GM23338 (cell line): ENCODE data around the gene XAB2. TPM values are rescaled to one million over a fixed set of nuclear protein-coding genes. Genes with fewer than 3 reads are reported as not detected.

Source experiments
- ATAC-seq: fragments of 200-7000 bp; cut with Tn5 transposase; 3 replicates; pipeline ENCODE4 v1.9.1; 2020
- DNase-seq: peaks from one replicate; pipeline ENCODE4 v3.0.0-alpha.2; 2015; ENCODE audit warnings: low spot score
- H2AFZ ChIP-seq: fragments of 200-600 bp; sonication (generic); 2 replicates; pipeline ENCODE4 v1.8.0; 2016; ENCODE audit warnings: antibody characterized with exemption, mild to moderate bottlenecking, moderate library complexity
- H3F3A ChIP-seq: fragments of 200-600 bp; sonication (generic); replicated peaks from 2 replicates; pipeline ENCODE4 v1.8.0; 2017; ENCODE audit warnings: antibody characterized with exemption, mixed run types, low read depth
- H3K27ac ChIP-seq: fragments of 200-600 bp; sonication (generic); 2 replicates; pipeline ENCODE4 v1.6.1; 2016; ENCODE audit warnings: low read depth
- H3K27me3 ChIP-seq: fragments of 200-600 bp; sonication (generic); 2 replicates; pipeline ENCODE4 v1.8.0; 2016; ENCODE audit warnings: mild to moderate bottlenecking, mixed run types, moderate library complexity; ENCODE audit not compliant: insufficient read depth
- H3K36me3 ChIP-seq: fragments of 200-600 bp; sonication (generic); 2 replicates; pipeline ENCODE4 v1.8.0; 2016; ENCODE audit warnings: mild to moderate bottlenecking; ENCODE audit not compliant: insufficient read depth
- H3K4me1 ChIP-seq: fragments of 200-600 bp; sonication (generic); 2 replicates; pipeline ENCODE4 v1.8.0; 2016; ENCODE audit warnings: mild to moderate bottlenecking, moderate library complexity; ENCODE audit not compliant: insufficient read depth
- H3K4me2 ChIP-seq: fragments of 200-600 bp; sonication (generic); 2 replicates; pipeline ENCODE4 v1.7.1; 2017; ENCODE audit warnings: mixed run types
- H3K4me3 ChIP-seq: fragments of 200-600 bp; sonication (generic); 2 replicates; pipeline ENCODE4 v1.6.1; 2016; ENCODE audit warnings: mixed run types
- H3K79me2 ChIP-seq: fragments of 200-600 bp; sonication (generic); replicated peaks from 2 replicates; pipeline ENCODE4 v1.8.0; 2017; ENCODE audit warnings: mild to moderate bottlenecking; ENCODE audit not compliant: insufficient read depth
- H3K9me2 ChIP-seq: fragments of 200-600 bp; sonication (generic); 2 replicates; pipeline ENCODE4 v1.8.0; 2017; ENCODE audit not compliant: insufficient read depth
- H4K20me1 ChIP-seq: fragments of 200-600 bp; sonication (generic); replicated peaks from 2 replicates; pipeline ENCODE4 v1.8.0; 2017; ENCODE audit warnings: mild to moderate bottlenecking; ENCODE audit not compliant: insufficient read depth
- H3K27ac Mint-ChIP-seq: 2 replicates; pipeline ENCODE4 v1.8.0; 2020; ENCODE audit warnings: inconsistent platforms, mild to moderate bottlenecking, moderate library complexity, mixed read lengths
- H3K27me3 Mint-ChIP-seq: 3 replicates; pipeline ENCODE4 v1.8.0; 2022; ENCODE audit warnings: low read depth, mild to moderate bottlenecking, moderate library complexity, mixed read lengths, inconsistent platforms; ENCODE audit not compliant: insufficient read depth, poor library complexity
- H3K36me3 Mint-ChIP-seq: 3 replicates; pipeline ENCODE4 v1.8.0; 2021; ENCODE audit warnings: low read depth, mild to moderate bottlenecking, inconsistent platforms, moderate library complexity, mixed read lengths
- H3K4me1 Mint-ChIP-seq: 3 replicates; pipeline ENCODE4 v1.8.0; 2020; ENCODE audit warnings: mild to moderate bottlenecking, inconsistent platforms, mixed read lengths
- H3K4me3 Mint-ChIP-seq: 3 replicates; pipeline ENCODE4 v1.8.0; 2021; ENCODE audit warnings: moderate library complexity, mild to moderate bottlenecking, inconsistent platforms, mixed read lengths
- H3K9me3 Mint-ChIP-seq: 3 replicates; pipeline ENCODE4 v1.8.0; 2020; ENCODE audit warnings: moderate library complexity, mild to moderate bottlenecking, inconsistent platforms, mixed read lengths
- CREB1 ChIP-seq: fragments of 250-450 bp; sonication (Bioruptor Pico); IDR thresholded peaks from 2 replicates; pipeline ENCODE4 v1.5.0; 2020; ENCODE audit warnings: low read depth, mild to moderate bottlenecking, moderate library complexity
- EZH2phosphoT487 ChIP-seq: fragments of 200-600 bp; sonication (generic); IDR thresholded peaks from one replicate; pipeline ENCODE4 v1.8.1; 2018; ENCODE audit warnings: antibody characterized with exemption; ENCODE audit not compliant: unreplicated experiment
- JUNB ChIP-seq: IDR thresholded peaks from one replicate; pipeline ENCODE4 v1.6.1; 2016; ENCODE audit warnings: antibody characterized with exemption; ENCODE audit not compliant: unreplicated experiment
- NANOG ChIP-seq: IDR thresholded peaks from 2 replicates; pipeline ENCODE4 v1.6.1; 2016; ENCODE audit warnings: antibody characterized with exemption, borderline replicate concordance
- POLR2AphosphoS5 ChIP-seq: IDR thresholded peaks from 2 replicates; pipeline ENCODE4 v1.6.1; 2016; ENCODE audit warnings: antibody characterized with exemption, low read depth
- STAT1 ChIP-seq: IDR thresholded peaks from one replicate; pipeline ENCODE4 v1.6.1; 2016; ENCODE audit warnings: antibody characterized with exemption; ENCODE audit not compliant: unreplicated experiment
- ZNF114 ChIP-seq: fragments of 250-450 bp; sonication (Bioruptor Pico); IDR thresholded peaks from 2 replicates; pipeline ENCODE4 v1.5.0; 2020; ENCODE audit warnings: mild to moderate bottlenecking, moderate library complexity
- ZNF331 ChIP-seq: fragments of 250-450 bp; sonication (Bioruptor Pico); IDR thresholded peaks from 2 replicates; pipeline ENCODE4 v1.5.0; 2020; ENCODE audit warnings: low read depth, mild to moderate bottlenecking, moderate library complexity
- polyA plus RNA-seq: library from polyadenylated mRNA; unstranded; fragments of >200 nt; fragmentation: Nextera tagmentation; extraction: Ambion mirVana; gene quantifications from 2 replicates; pipeline ENCODE4 v1.2.1, GENCODE V29; 2016
- total RNA-seq: library from RNA; depleted of rRNA; stranded (reverse); fragments of >200 nt; shearing (Covaris generic); gene quantifications from 2 replicates; pipeline ENCODE4 v1.2.3, GENCODE V29; 2014
- TF ChIP-seq, protein P1 (sequence below), 2 experiments: fragments of 200-600 bp in 1 of 2; sonication (generic) in 1 of 2; conservative IDR thresholded peaks; 2 replicates each; pipeline versions ENCODE4 v1.5.1 to v1.6.1; 2016 to 2017; ENCODE audit warnings: antibody characterized with exemption in 2 of 2, low read depth in 2 of 2, mild to moderate bottlenecking in 2 of 2, moderate library complexity in 1 of 2
- TF ChIP-seq, protein P2 (sequence below): fragments of 250-450 bp; sonication (Bioruptor Pico); IDR thresholded peaks from 2 replicates; pipeline ENCODE4 v1.5.0; 2020; ENCODE audit warnings: mild to moderate bottlenecking, moderate library complexity
- TF ChIP-seq, protein P3 (sequence below): IDR thresholded peaks from 2 replicates; pipeline ENCODE4 v1.6.1; 2016; ENCODE audit warnings: antibody characterized with exemption
- TF ChIP-seq, protein P4 (sequence below): IDR thresholded peaks from one replicate; pipeline ENCODE4 v1.6.1; 2018; ENCODE audit warnings: antibody characterized with exemption; ENCODE audit not compliant: unreplicated experiment

XAB2 gene
- total and polyA plus RNA-seq, 2 experiments from 2014 or later: 18.4 to 69.0 TPM

DNA sequence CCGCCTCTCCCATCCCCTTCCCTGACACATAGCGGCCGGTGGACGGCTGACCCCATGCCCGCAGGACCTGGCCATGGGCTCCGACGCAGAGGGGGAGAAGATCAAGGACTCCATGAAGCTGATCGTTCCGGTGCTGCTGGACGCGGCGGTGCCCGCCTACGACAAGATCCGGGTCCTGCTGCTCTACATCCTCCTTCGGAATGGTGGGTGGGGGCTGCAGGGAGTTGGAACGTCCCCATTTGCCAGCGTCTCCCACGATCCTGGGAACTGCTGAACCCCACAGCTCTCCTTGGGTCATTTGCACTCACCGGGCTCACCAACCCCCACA is 15.2 kb upstream of the XAB2 start:
- Histone ChIP-seq H3F3A (peaks cover 9% of the 10 kb centered on the region), H3K4me2 (no peak overlapping the region), H4K20me1 (no peaks in the 10 kb centered on the region; the same call in 1 of the 2 replicates), H3K4me3 (no peak overlapping the region), H3K27me3 (no peaks in the 10 kb centered on the region), H2AFZ (no peak overlapping the region), H3K27ac (no peak overlapping the region), H3K4me1 (no peaks in the 10 kb centered on the region), H3K36me3 (no peaks in the 10 kb centered on the region), H3K79me2 (no peaks in the 10 kb centered on the region), H3K9me2 (no peaks in the 10 kb centered on the region)
- peaks cover 8% of the 10 kb centered on the region for H3K27me3 Mint-ChIP-seq
- H3K9me3 Mint-ChIP-seq: no peaks in the 10 kb centered on the region; the same call in 2 of the 3 replicates
- H3K27ac Mint-ChIP-seq: no peak overlapping the region
- DNase-seq: no peak
- H3K36me3 Mint-ChIP-seq: peaks cover 3% of the 10 kb centered on the region; the same call in 1 of the 3 replicates
- no peak for TF ChIP-seq POLR2AphosphoS5
- TF ChIP-seq JUNB: no peak
- TF ChIP-seq, protein P1, sequence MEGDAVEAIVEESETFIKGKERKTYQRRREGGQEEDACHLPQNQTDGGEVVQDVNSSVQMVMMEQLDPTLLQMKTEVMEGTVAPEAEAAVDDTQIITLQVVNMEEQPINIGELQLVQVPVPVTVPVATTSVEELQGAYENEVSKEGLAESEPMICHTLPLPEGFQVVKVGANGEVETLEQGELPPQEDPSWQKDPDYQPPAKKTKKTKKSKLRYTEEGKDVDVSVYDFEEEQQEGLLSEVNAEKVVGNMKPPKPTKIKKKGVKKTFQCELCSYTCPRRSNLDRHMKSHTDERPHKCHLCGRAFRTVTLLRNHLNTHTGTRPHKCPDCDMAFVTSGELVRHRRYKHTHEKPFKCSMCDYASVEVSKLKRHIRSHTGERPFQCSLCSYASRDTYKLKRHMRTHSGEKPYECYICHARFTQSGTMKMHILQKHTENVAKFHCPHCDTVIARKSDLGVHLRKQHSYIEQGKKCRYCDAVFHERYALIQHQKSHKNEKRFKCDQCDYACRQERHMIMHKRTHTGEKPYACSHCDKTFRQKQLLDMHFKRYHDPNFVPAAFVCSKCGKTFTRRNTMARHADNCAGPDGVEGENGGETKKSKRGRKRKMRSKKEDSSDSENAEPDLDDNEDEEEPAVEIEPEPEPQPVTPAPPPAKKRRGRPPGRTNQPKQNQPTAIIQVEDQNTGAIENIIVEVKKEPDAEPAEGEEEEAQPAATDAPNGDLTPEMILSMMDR (conservative IDR thresholded peaks at IDR 0.05; ENCODE audit: low read depth in 2 of 2): no peak
- no peak for TF ChIP-seq ZNF114 (CRISPR knock-in tag)
- TF ChIP-seq STAT1: no peak
- TF ChIP-seq NANOG: no peak
- TF ChIP-seq CREB1: no peak
- TF ChIP-seq, protein P2, sequence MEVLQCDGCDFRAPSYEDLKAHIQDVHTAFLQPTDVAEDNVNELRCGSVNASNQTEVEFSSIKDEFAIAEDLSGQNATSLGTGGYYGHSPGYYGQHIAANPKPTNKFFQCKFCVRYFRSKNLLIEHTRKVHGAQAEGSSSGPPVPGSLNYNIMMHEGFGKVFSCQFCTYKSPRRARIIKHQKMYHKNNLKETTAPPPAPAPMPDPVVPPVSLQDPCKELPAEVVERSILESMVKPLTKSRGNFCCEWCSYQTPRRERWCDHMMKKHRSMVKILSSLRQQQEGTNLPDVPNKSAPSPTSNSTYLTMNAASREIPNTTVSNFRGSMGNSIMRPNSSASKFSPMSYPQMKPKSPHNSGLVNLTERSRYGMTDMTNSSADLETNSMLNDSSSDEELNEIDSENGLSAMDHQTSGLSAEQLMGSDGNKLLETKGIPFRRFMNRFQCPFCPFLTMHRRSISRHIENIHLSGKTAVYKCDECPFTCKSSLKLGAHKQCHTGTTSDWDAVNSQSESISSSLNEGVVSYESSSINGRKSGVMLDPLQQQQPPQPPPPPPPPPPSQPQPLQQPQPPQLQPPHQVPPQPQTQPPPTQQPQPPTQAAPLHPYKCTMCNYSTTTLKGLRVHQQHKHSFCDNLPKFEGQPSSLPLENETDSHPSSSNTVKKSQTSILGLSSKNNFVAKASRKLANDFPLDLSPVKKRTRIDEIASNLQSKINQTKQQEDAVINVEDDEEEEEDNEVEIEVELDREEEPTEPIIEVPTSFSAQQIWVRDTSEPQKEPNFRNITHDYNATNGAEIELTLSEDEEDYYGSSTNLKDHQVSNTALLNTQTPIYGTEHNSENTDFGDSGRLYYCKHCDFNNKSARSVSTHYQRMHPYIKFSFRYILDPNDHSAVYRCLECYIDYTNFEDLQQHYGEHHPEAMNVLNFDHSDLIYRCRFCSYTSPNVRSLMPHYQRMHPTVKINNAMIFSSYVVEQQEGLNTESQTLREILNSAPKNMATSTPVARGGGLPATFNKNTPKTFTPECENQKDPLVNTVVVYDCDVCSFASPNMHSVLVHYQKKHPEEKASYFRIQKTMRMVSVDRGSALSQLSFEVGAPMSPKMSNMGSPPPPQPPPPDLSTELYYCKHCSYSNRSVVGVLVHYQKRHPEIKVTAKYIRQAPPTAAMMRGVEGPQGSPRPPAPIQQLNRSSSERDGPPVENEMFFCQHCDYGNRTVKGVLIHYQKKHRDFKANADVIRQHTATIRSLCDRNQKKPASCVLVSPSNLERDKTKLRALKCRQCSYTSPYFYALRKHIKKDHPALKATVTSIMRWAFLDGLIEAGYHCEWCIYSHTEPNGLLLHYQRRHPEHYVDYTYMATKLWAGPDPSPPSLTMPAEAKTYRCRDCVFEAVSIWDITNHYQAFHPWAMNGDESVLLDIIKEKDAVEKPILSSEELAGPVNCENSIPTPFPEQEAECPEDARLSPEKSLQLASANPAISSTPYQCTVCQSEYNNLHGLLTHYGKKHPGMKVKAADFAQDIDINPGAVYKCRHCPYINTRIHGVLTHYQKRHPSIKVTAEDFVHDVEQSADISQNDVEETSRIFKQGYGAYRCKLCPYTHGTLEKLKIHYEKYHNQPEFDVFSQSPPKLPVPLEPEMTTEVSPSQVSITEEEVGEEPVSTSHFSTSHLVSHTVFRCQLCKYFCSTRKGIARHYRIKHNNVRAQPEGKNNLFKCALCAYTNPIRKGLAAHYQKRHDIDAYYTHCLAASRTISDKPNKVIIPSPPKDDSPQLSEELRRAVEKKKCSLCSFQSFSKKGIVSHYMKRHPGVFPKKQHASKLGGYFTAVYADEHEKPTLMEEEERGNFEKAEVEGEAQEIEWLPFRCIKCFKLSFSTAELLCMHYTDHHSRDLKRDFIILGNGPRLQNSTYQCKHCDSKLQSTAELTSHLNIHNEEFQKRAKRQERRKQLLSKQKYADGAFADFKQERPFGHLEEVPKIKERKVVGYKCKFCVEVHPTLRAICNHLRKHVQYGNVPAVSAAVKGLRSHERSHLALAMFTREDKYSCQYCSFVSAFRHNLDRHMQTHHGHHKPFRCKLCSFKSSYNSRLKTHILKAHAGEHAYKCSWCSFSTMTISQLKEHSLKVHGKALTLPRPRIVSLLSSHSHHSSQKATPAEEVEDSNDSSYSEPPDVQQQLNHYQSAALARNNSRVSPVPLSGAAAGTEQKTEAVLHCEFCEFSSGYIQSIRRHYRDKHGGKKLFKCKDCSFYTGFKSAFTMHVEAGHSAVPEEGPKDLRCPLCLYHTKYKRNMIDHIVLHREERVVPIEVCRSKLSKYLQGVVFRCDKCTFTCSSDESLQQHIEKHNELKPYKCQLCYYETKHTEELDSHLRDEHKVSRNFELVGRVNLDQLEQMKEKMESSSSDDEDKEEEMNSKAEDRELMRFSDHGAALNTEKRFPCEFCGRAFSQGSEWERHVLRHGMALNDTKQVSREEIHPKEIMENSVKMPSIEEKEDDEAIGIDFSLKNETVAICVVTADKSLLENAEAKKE: no peak
- TF ChIP-seq, protein P3, sequence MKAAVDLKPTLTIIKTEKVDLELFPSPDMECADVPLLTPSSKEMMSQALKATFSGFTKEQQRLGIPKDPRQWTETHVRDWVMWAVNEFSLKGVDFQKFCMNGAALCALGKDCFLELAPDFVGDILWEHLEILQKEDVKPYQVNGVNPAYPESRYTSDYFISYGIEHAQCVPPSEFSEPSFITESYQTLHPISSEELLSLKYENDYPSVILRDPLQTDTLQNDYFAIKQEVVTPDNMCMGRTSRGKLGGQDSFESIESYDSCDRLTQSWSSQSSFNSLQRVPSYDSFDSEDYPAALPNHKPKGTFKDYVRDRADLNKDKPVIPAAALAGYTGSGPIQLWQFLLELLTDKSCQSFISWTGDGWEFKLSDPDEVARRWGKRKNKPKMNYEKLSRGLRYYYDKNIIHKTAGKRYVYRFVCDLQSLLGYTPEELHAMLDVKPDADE: no peak
- no peak for TF ChIP-seq ZNF331
- TF ChIP-seq, protein P4, sequence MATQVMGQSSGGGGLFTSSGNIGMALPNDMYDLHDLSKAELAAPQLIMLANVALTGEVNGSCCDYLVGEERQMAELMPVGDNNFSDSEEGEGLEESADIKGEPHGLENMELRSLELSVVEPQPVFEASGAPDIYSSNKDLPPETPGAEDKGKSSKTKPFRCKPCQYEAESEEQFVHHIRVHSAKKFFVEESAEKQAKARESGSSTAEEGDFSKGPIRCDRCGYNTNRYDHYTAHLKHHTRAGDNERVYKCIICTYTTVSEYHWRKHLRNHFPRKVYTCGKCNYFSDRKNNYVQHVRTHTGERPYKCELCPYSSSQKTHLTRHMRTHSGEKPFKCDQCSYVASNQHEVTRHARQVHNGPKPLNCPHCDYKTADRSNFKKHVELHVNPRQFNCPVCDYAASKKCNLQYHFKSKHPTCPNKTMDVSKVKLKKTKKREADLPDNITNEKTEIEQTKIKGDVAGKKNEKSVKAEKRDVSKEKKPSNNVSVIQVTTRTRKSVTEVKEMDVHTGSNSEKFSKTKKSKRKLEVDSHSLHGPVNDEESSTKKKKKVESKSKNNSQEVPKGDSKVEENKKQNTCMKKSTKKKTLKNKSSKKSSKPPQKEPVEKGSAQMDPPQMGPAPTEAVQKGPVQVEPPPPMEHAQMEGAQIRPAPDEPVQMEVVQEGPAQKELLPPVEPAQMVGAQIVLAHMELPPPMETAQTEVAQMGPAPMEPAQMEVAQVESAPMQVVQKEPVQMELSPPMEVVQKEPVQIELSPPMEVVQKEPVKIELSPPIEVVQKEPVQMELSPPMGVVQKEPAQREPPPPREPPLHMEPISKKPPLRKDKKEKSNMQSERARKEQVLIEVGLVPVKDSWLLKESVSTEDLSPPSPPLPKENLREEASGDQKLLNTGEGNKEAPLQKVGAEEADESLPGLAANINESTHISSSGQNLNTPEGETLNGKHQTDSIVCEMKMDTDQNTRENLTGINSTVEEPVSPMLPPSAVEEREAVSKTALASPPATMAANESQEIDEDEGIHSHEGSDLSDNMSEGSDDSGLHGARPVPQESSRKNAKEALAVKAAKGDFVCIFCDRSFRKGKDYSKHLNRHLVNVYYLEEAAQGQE: no peak
- no peak for TF ChIP-seq EZH2phosphoT487
- ATAC-seq: no peak
- H3K4me1 Mint-ChIP-seq: no peaks in the 10 kb centered on the region
- H3K4me3 Mint-ChIP-seq: no peak overlapping the region
